ENCODE results near the gene WDR27.
"Not testable (repeated sequence)": the region's sequence is repeated elsewhere in the genome, so short reads cannot be mapped to it uniquely, and the experiment has no call there.

Gene WDR27

GRCh38 chr6:169700296-169700695 is 1.5 kb downstream of the WDR27 start:
- Mint-ChIP-seq H3K27ac (ENCODE audit: low read depth) (peak overlapping the region; percentile 89), H3K36me3 (ENCODE audit: insufficient read depth) (peaks cover 21% of the 10 kb centered on the region), H3K4me3 (no peak overlapping the region), H3K4me1 (peaks cover 25% of the 10 kb centered on the region), H3K9me3 (peaks cover 6% of the 10 kb centered on the region), H3K27me3 (no peaks in the 10 kb centered on the region)
- ATAC-seq (replicated peaks; ENCODE audit: extremely low read depth, poor library complexity, severe bottlenecking) (no peak), DNase-seq (ENCODE audit: low spot score in 2 of 2) (no peak)

- not testable (repeated sequence) for H3K36me3 Mint-ChIP-seq (ENCODE audit: insufficient read depth); H3K27me3 Mint-ChIP-seq; H3K9me3 Mint-ChIP-seq; ATAC-seq (replicated peaks; ENCODE audit: extremely low read depth, poor library complexity, severe bottlenecking); DNase-seq (ENCODE audit: low spot score in 2 of 2); H3K4me1 Mint-ChIP-seq; H3K27ac Mint-ChIP-seq (ENCODE audit: low read depth); H3K4me3 Mint-ChIP-seq
Observed at GRCh38 chr6:169697115-169697514, 4.7 kb downstream of the WDR27 start.

- Mint-ChIP-seq H3K27ac (ENCODE audit: low read depth) (no peak overlapping the region), H3K27me3 (no peaks in the 10 kb centered on the region), H3K36me3 (ENCODE audit: insufficient read depth) (peaks cover 2% of the 10 kb centered on the region), H3K9me3 (peaks cover 6% of the 10 kb centered on the region), H3K4me1 (peaks cover 6% of the 10 kb centered on the region), H3K4me3 (no peak overlapping the region)
- ATAC-seq (replicated peaks; ENCODE audit: extremely low read depth, poor library complexity, severe bottlenecking), result no peak
- DNase-seq (ENCODE audit: low spot score in 2 of 2), result no peak
Observed at GRCh38 chr6:169695131-169695530, 6.7 kb downstream of the WDR27 start.

GRCh38 chr6:169692516-169692915 is 9.3 kb downstream of the WDR27 start:
- Mint-ChIP-seq H3K4me3 (no peak overlapping the region), H3K4me1 (peaks cover 7% of the 10 kb centered on the region), H3K27me3 (no peaks in the 10 kb centered on the region), H3K36me3 (ENCODE audit: insufficient read depth) (peaks cover 5% of the 10 kb centered on the region), H3K27ac (ENCODE audit: low read depth) (no peak overlapping the region), H3K9me3 (peaks cover 6% of the 10 kb centered on the region)
- ATAC-seq (replicated peaks; ENCODE audit: extremely low read depth, poor library complexity, severe bottlenecking) (no peak), DNase-seq (ENCODE audit: low spot score in 2 of 2) (no peak)

GRCh38 chr6:169691260-169691659 is 10.6 kb downstream of the WDR27 start:
- H3K36me3 Mint-ChIP-seq (ENCODE audit: insufficient read depth), result peaks cover 5% of the 10 kb centered on the region
- peaks cover 7% of the 10 kb centered on the region for H3K4me1 Mint-ChIP-seq
- no peaks in the 10 kb centered on the region for H3K27me3 Mint-ChIP-seq
- no peak for DNase-seq (ENCODE audit: low spot score in 2 of 2)
- ATAC-seq (replicated peaks; ENCODE audit: extremely low read depth, poor library complexity, severe bottlenecking), result no peak
- H3K9me3 Mint-ChIP-seq, result peaks cover 5% of the 10 kb centered on the region
- no peak overlapping the region for H3K27ac Mint-ChIP-seq (ENCODE audit: low read depth)
- H3K4me3 Mint-ChIP-seq, result no peak overlapping the region

- no peak for DNase-seq (ENCODE audit: low spot score in 2 of 2)
- peaks cover 16% of the 10 kb centered on the region for H3K9me3 Mint-ChIP-seq
- peaks cover 12% of the 10 kb centered on the region for H3K4me1 Mint-ChIP-seq
- no peaks in the 10 kb centered on the region for H3K27me3 Mint-ChIP-seq
- H3K36me3 Mint-ChIP-seq (ENCODE audit: insufficient read depth), result peaks cover 10% of the 10 kb centered on the region
- H3K4me3 Mint-ChIP-seq, result no peak overlapping the region
- no peak overlapping the region for H3K27ac Mint-ChIP-seq (ENCODE audit: low read depth)
- no peak for ATAC-seq (replicated peaks; ENCODE audit: extremely low read depth, poor library complexity, severe bottlenecking)
Observed at GRCh38 chr6:169689287-169689686, 12.5 kb downstream of the WDR27 start.

- H3K27me3 Mint-ChIP-seq, result no peaks in the 10 kb centered on the region
- peaks cover 10% of the 10 kb centered on the region for H3K36me3 Mint-ChIP-seq (ENCODE audit: insufficient read depth)
Observed at GRCh38 chr6:169685860-169686259, 16.0 kb downstream of the WDR27 start.

GRCh38 chr6:169684056-169684455 is 17.8 kb downstream of the WDR27 start:
- ATAC-seq (replicated peaks; ENCODE audit: extremely low read depth, poor library complexity, severe bottlenecking) (no peak), DNase-seq (ENCODE audit: low spot score in 2 of 2) (no peak)
- Mint-ChIP-seq H3K36me3 (ENCODE audit: insufficient read depth) (peaks cover 10% of the 10 kb centered on the region), H3K4me3 (no peak overlapping the region), H3K9me3 (peaks cover 16% of the 10 kb centered on the region), H3K27ac (ENCODE audit: low read depth) (no peak overlapping the region), H3K4me1 (peaks cover 15% of the 10 kb centered on the region), H3K27me3 (no peaks in the 10 kb centered on the region)

More at GRCh38 chr6:169685860-169686259, 16.0 kb downstream of the WDR27 start:
- H3K9me3 Mint-ChIP-seq, result peaks cover 16% of the 10 kb centered on the region
- DNase-seq (ENCODE audit: low spot score in 2 of 2), result no peak
- H3K4me3 Mint-ChIP-seq, result no peak overlapping the region
- H3K27ac Mint-ChIP-seq (ENCODE audit: low read depth), result no peak overlapping the region
- no peak for ATAC-seq (replicated peaks; ENCODE audit: extremely low read depth, poor library complexity, severe bottlenecking)
- peaks cover 22% of the 10 kb centered on the region for H3K4me1 Mint-ChIP-seq

GRCh38 chr6:169678342-169678741 is 23.5 kb downstream of the WDR27 start:
- DNase-seq (ENCODE audit: low spot score in 2 of 2), result no peak
- H3K27ac Mint-ChIP-seq (ENCODE audit: low read depth), result no peak overlapping the region
- peaks cover 8% of the 10 kb centered on the region for H3K4me1 Mint-ChIP-seq
- no peaks in the 10 kb centered on the region for H3K9me3 Mint-ChIP-seq
- H3K36me3 Mint-ChIP-seq (ENCODE audit: insufficient read depth), result peaks cover 2% of the 10 kb centered on the region
- ATAC-seq (replicated peaks; ENCODE audit: extremely low read depth, poor library complexity, severe bottlenecking), result no peak
- no peak overlapping the region for H3K4me3 Mint-ChIP-seq
- H3K27me3 Mint-ChIP-seq, result no peaks in the 10 kb centered on the region

GRCh38 chr6:169677096-169677495 is 24.7 kb downstream of the WDR27 start:
- H3K27me3 Mint-ChIP-seq, result no peaks in the 10 kb centered on the region
- ATAC-seq (replicated peaks; ENCODE audit: extremely low read depth, poor library complexity, severe bottlenecking) (no peak), DNase-seq (ENCODE audit: low spot score in 2 of 2) (no peak)
- no peaks in the 10 kb centered on the region for H3K9me3 Mint-ChIP-seq
- H3K4me1 Mint-ChIP-seq, result no peaks in the 10 kb centered on the region
- H3K4me3 Mint-ChIP-seq, result no peak overlapping the region
- no peak overlapping the region for H3K27ac Mint-ChIP-seq (ENCODE audit: low read depth)
- peaks cover 2% of the 10 kb centered on the region for H3K36me3 Mint-ChIP-seq (ENCODE audit: insufficient read depth)

GRCh38 chr6:169675011-169675410 is 26.8 kb downstream of the WDR27 start:
- Mint-ChIP-seq H3K27ac (ENCODE audit: low read depth) (no peak overlapping the region), H3K4me3 (no peak overlapping the region), H3K4me1 (no peaks in the 10 kb centered on the region), H3K27me3 (no peaks in the 10 kb centered on the region), H3K9me3 (no peaks in the 10 kb centered on the region), H3K36me3 (ENCODE audit: insufficient read depth) (peaks cover 2% of the 10 kb centered on the region)
- ATAC-seq (replicated peaks; ENCODE audit: extremely low read depth, poor library complexity, severe bottlenecking) (no peak), DNase-seq (ENCODE audit: low spot score in 2 of 2) (no peak)

- H3K27ac Mint-ChIP-seq (ENCODE audit: low read depth), result no peak overlapping the region
- H3K4me3 Mint-ChIP-seq, result no peak overlapping the region
- no peaks in the 10 kb centered on the region for H3K4me1 Mint-ChIP-seq
- H3K27me3 Mint-ChIP-seq, result no peaks in the 10 kb centered on the region
- no peaks in the 10 kb centered on the region for H3K9me3 Mint-ChIP-seq
- H3K36me3 Mint-ChIP-seq (ENCODE audit: insufficient read depth), result peaks cover 7% of the 10 kb centered on the region
- no peak for ATAC-seq (replicated peaks; ENCODE audit: extremely low read depth, poor library complexity, severe bottlenecking)
- DNase-seq (ENCODE audit: low spot score in 2 of 2), result no peak
Observed at GRCh38 chr6:169671563-169671962, 30.3 kb downstream of the WDR27 start.

- DNase-seq (ENCODE audit: low spot score in 2 of 2) (no peak), ATAC-seq (replicated peaks; ENCODE audit: extremely low read depth, poor library complexity, severe bottlenecking) (no peak)
- Mint-ChIP-seq H3K36me3 (ENCODE audit: insufficient read depth) (peaks cover 10% of the 10 kb centered on the region), H3K27me3 (no peaks in the 10 kb centered on the region), H3K4me3 (no peak overlapping the region), H3K27ac (ENCODE audit: low read depth) (no peak overlapping the region), H3K9me3 (no peaks in the 10 kb centered on the region), H3K4me1 (no peaks in the 10 kb centered on the region)
Observed at GRCh38 chr6:169669889-169670288, 31.9 kb downstream of the WDR27 start.

- no peaks in the 10 kb centered on the region for H3K9me3 Mint-ChIP-seq
- no peak for ATAC-seq (replicated peaks; ENCODE audit: extremely low read depth, poor library complexity, severe bottlenecking)
- H3K36me3 Mint-ChIP-seq (ENCODE audit: insufficient read depth), result peaks cover 10% of the 10 kb centered on the region
Observed at GRCh38 chr6:169669147-169669546, 32.7 kb downstream of the WDR27 start.

More at GRCh38 chr6:169669147-169669546, 32.7 kb downstream of the WDR27 start:
- no peak for DNase-seq (ENCODE audit: low spot score in 2 of 2)
- Mint-ChIP-seq H3K27ac (ENCODE audit: low read depth) (no peak overlapping the region), H3K4me3 (no peak overlapping the region), H3K4me1 (no peaks in the 10 kb centered on the region), H3K27me3 (no peaks in the 10 kb centered on the region)

Measured in central memory CD8-positive, alpha-beta T cell (primary cell).